K562 (cell line): ENCODE measurements around the gene COQ5. TPM values are rescaled to one million over a fixed set of nuclear protein-coding genes. Genes with fewer than 3 reads are reported as not detected.
A peak's percentile ranks its signal among the peaks of the same experiment; 100 is the strongest.

ENCODE experiments used
- ESRRA ChIP-seq: fragments of 450-650 bp; IDR thresholded peaks from 2 replicates; pipeline ENCODE4 v1.6.1; 2014; ENCODE audit warnings: low read depth, mild to moderate bottlenecking, moderate library complexity, borderline replicate concordance
- HES1 ChIP-seq: fragments of 450-650 bp; IDR thresholded peaks from 2 replicates; pipeline ENCODE4 v1.6.1; 2016; ENCODE audit warnings: low read depth, mild to moderate bottlenecking, moderate library complexity
- LCOR ChIP-seq: sonication (generic); formaldehyde crosslinking; IDR thresholded peaks from 2 replicates; pipeline ENCODE4 v1.8.0; 2022; ENCODE audit warnings: mild to moderate bottlenecking, missing genetic modification reagents
- NCOA1 ChIP-seq: fragments of 450-650 bp; IDR thresholded peaks from 2 replicates; pipeline ENCODE4 v1.6.1; 2016; ENCODE audit warnings: low read depth
- NEUROD1 ChIP-seq: fragments of 150-350 bp; IDR thresholded peaks from 2 replicates; pipeline ENCODE4 v1.6.1; 2014; ENCODE audit warnings: borderline replicate concordance, low read length, low read depth; ENCODE audit not compliant: partially characterized antibody
- NFYB ChIP-seq: IDR thresholded peaks from 2 replicates; pipeline ENCODE4 v1.6.1; 2011; ENCODE audit warnings: mild to moderate bottlenecking, moderate library complexity; ENCODE audit not compliant: insufficient read length; ENCODE audit errors: extremely low read depth
- NRF1 ChIP-seq, 2 experiments: fragments of 450-650 bp; IDR thresholded peaks in 1 of 2; conservative IDR thresholded peaks in 1 of 2; 2 replicates each; pipeline ENCODE4 v1.6.1; 2014; ENCODE audit warnings: mild to moderate bottlenecking in 2 of 2
- POLR2AphosphoS5 ChIP-seq: IDR thresholded peaks from 2 replicates; pipeline ENCODE4 v1.6.1; 2011; ENCODE audit warnings: mild to moderate bottlenecking, low read depth, low read length, moderate library complexity; ENCODE audit not compliant: control insufficient read depth, insufficient read depth
- POLR2H ChIP-seq: IDR thresholded peaks from 2 replicates; pipeline ENCODE4 v1.6.1; 2016; ENCODE audit warnings: missing genetic modification characterization, low read depth, mild to moderate bottlenecking, control low read depth, missing compliant biosample characterization, moderate library complexity
- SOX6 ChIP-seq: fragments of 450-650 bp; IDR thresholded peaks from 2 replicates; pipeline ENCODE4 v1.6.1; 2014; ENCODE audit warnings: mild to moderate bottlenecking
- TEAD4 ChIP-seq, 2 experiments: sonication (generic) in 1 of 2; formaldehyde crosslinking in 1 of 2; IDR thresholded peaks; 2 replicates each; pipeline versions ENCODE4 v1.6.1 to v1.8.0; 2012 to 2022; ENCODE audit warnings: borderline replicate concordance in 1 of 2, inconsistent platforms in 1 of 2, low read length in 1 of 2, mild to moderate bottlenecking in 1 of 2, missing genetic modification reagents in 1 of 2
- TFE3 ChIP-seq: fragments of 450-650 bp; formaldehyde crosslinking; IDR thresholded peaks from 2 replicates; pipeline ENCODE4 v1.4.0; 2020; ENCODE audit warnings: mild to moderate bottlenecking, mixed read lengths
- ZBTB11 ChIP-seq, 3 experiments: fragments of 200-800 bp in 1 of 3; fragments of 250-450 bp in 1 of 3; fragments of 450-650 bp in 1 of 3; sonication (Bioruptor Pico) in 1 of 3; sonication (Bioruptor generic) in 1 of 3; formaldehyde crosslinking in 1 of 3; IDR thresholded peaks; 2 replicates each; pipeline versions ENCODE4 v1.6.1 to v1.8.0; 2016 to 2022; ENCODE audit warnings: mild to moderate bottlenecking in 2 of 3, missing genetic modification characterization in 2 of 3, missing compliant biosample characterization in 1 of 3, moderate library complexity in 1 of 3
- ZBTB33 ChIP-seq: sonication (generic); formaldehyde crosslinking; IDR thresholded peaks from 2 replicates; pipeline ENCODE4 v1.8.1; 2023; ENCODE audit warnings: mild to moderate bottlenecking, missing genetic modification reagents
- ZNF184 ChIP-seq: sonication (generic); formaldehyde crosslinking; IDR thresholded peaks from 2 replicates; pipeline ENCODE4 v1.5.0; 2020; ENCODE audit warnings: missing genetic modification reagents
- ZNF76 ChIP-seq: fragments of 250-450 bp; sonication (Bioruptor Pico); IDR thresholded peaks from 2 replicates; pipeline ENCODE4 v1.4.0; 2020; ENCODE audit warnings: mild to moderate bottlenecking, moderate library complexity, borderline replicate concordance
- ZNF79 ChIP-seq: fragments of 250-450 bp; sonication (Bioruptor Pico); IDR thresholded peaks from 2 replicates; pipeline ENCODE4 v1.4.0; 2020; ENCODE audit warnings: low read depth, mild to moderate bottlenecking, moderate library complexity
- ZNF830 ChIP-seq: fragments of 250-450 bp; sonication (Bioruptor Pico); IDR thresholded peaks from 2 replicates; pipeline ENCODE4 v1.5.0; 2021; ENCODE audit warnings: mild to moderate bottlenecking
- polyA plus RNA-seq, 8 experiments: library from polyadenylated mRNA; depleted of rRNA in 4 of 8; stranded (reverse) in 5 of 8; unstranded in 3 of 8; fragments of >200 nt; fragmentation: Nextera tagmentation in 2 of 8; fragmentation: Illumina TruSeq in 1 of 8; extraction: Ambion mirVana in 2 of 8; extraction: Trizol in 1 of 8; gene quantifications; 2 replicates each; pipeline versions ENCODE4 v1.2.1 to v1.2.3, GENCODE V29; 2011 to 2014; ENCODE audit warnings: inconsistent platforms in 1 of 8, missing spikeins in 1 of 8
- total RNA-seq, 7 experiments: library from RNA; depleted of rRNA in 6 of 7; stranded (reverse); fragments of >200 nt in 6 of 7; fragmentation: Illumina TruSeq in 2 of 7; extraction: Trizol in 2 of 7; gene quantifications; 2 replicates each; pipeline versions ENCODE4 v1.2.1 to v1.2.3, GENCODE V29; 2011 to 2021; ENCODE audit warnings: low replicate concordance in 1 of 7

COQ5 gene
- total and polyA plus RNA-seq, 9 of the 15 experiments (the other 6 are each of a cell fraction or from before 2014, with no cell fraction given) = 19.2 to 59.7 (median 30.4) TPM

- no peak for TF ChIP-seq ZNF76 (CRISPR knock-in tag)
- TF ChIP-seq HES1 = peak; percentile 94
- TF ChIP-seq ZNF830 (CRISPR knock-in tag) = no peak
- TF ChIP-seq POLR2AphosphoS5 = peak; percentile 97
- peak; percentile 11; the same call in 1 of the 2 replicates for TF ChIP-seq ZBTB33
- 0 out of 4 replicates have a peak, but pooled peaks of 1 of the 2 experiments have one; percentile 22 for TF ChIP-seq NRF1 (conservative IDR thresholded peaks at IDR 0.05 in 1 of 2, IDR thresholded peaks at IDR 0.05 in 1 of 2)
- TF ChIP-seq NEUROD1 = peak; percentile 74
- peak; percentile 88; the same call in 1 of the 2 replicates for TF ChIP-seq ESRRA
- peak in 1 of 3 experiments; percentile 83; a peak in 2 of 6 replicates for TF ChIP-seq ZBTB11 (CRISPR knock-in tag; IDR thresholded peaks at IDR 0.05)
- TF ChIP-seq SOX6 = peak; percentile 99
- TF ChIP-seq ZNF184 (CRISPR knock-in tag) = no peak
- no peak for TF ChIP-seq POLR2H (tag)
- TF ChIP-seq NCOA1 = peak; percentile 93
- TF ChIP-seq LCOR (CRISPR knock-in tag) = peak; percentile 97
- no peak for TF ChIP-seq TFE3
- TF ChIP-seq ZNF79 = no peak
- TF ChIP-seq NFYB = no peak
- peak; percentile 99 for TF ChIP-seq TEAD4 (IDR thresholded peaks at IDR 0.05; ENCODE audit: low read length)
- no peak for TF ChIP-seq TEAD4 (CRISPR knock-in tag; IDR thresholded peaks at IDR 0.05; ENCODE audit: borderline replicate concordance)
These were observed 11.5 kb upstream of the COQ5 start (continued) for GRCh38 chr12:120540445-120540844.
